SK-N-MC (cell line): Measurements from ENCODE around the gene MPDZ.

Source experiments
- EZH2 ChIP-seq: fragments of 200-600 bp; sonication (generic); IDR thresholded peaks from one replicate; pipeline ENCODE4 v1.6.1; 2017; ENCODE audit warnings: antibody characterized with exemption
- POLR2AphosphoS5 ChIP-seq: IDR thresholded peaks from 2 replicates; pipeline ENCODE4 v1.6.1; 2012; ENCODE audit warnings: mild to moderate bottlenecking, low read depth, low read length, borderline replicate concordance

DNA sequence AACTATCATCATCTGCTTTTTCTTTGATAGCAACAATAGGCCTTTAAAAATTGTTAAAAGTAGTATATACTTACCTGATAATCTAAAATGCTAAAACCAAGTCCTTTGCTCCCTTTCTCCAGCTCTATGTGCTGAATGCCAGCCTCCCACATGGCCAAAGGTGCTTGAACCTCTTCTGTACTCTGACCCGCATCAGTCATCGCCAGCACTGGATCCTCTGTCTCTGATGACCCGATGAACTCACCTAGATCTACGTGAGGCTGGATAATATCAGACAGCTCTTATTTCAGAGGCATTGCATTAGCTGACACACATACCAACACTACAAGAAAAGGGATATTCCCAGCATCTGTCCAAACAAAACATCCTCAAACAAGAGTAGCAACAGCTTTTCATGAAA lies 89.5 kb downstream of the MPDZ start:
- no peak for TF ChIP-seq EZH2
- no peak for TF ChIP-seq POLR2AphosphoS5
